NB4 (cell line): Measurements from ENCODE around the gene EFNB1.
A peak's percentile ranks its signal among the peaks of the same experiment; 100 is the strongest.

Experiments
- DNase-seq: peaks from one replicate; pipeline ENCODE4 v3.0.0; 2010; ENCODE audit warnings: low read depth
- H3K4me3 ChIP-seq: one replicate; pipeline ENCODE4 v1.5.1; 2011; ENCODE audit warnings: mild to moderate bottlenecking, low read depth, low read length, moderate library complexity
- MYC ChIP-seq: IDR thresholded peaks from 2 replicates; pipeline ENCODE4 v1.6.1; 2011; ENCODE audit warnings: low read depth, low read length
- POLR2A ChIP-seq: IDR thresholded peaks from 2 replicates; pipeline ENCODE4 v1.6.1; 2011; ENCODE audit warnings: mild to moderate bottlenecking; ENCODE audit not compliant: insufficient read length; ENCODE audit errors: extremely low read depth
- TF ChIP-seq, protein P1 (sequence below): IDR thresholded peaks from 2 replicates; pipeline ENCODE4 v1.6.1; 2011; ENCODE audit warnings: low read depth, low read length
- TF ChIP-seq, protein P2 (sequence below): IDR thresholded peaks from one replicate; pipeline ENCODE4 v1.5.1; 2012; ENCODE audit warnings: low read depth, low read length

EFNB1 gene

DNA sequence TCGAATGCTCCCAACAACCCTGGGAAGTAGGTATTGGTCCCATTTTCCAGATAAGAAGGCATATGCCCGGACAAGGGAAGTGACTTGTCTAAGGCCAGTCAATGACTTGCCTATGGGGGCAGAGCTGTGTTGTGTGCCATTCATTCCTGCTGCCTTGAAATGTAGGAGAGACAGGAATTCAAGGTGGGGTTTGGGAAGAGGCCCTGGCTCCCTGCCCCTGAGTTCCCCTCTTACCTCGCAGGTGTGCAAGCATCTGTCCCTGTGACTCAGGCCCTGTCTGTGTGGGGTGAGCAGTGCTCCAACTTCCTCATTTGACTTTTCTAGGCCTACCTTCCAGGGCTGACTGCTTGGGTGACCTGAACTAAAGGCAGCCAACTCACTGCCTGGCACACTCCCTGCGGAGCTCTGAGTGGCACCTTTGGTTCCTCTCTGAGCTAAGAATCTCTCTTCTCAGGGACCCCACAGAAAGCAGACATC, 5.1 kb downstream of the EFNB1 start:
- peak; percentile 28 for DNase-seq
- TF ChIP-seq MYC: no peak
- no peak overlapping the region for H3K4me3 ChIP-seq

GRCh38 chrX:68834371-68835103, 5.7 kb downstream of the EFNB1 start:
- DNase-seq: no peak
- TF ChIP-seq, protein P1, sequence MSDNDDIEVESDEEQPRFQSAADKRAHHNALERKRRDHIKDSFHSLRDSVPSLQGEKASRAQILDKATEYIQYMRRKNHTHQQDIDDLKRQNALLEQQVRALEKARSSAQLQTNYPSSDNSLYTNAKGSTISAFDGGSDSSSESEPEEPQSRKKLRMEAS: no peak
- TF ChIP-seq MYC: no peak
- TF ChIP-seq, protein P2, sequence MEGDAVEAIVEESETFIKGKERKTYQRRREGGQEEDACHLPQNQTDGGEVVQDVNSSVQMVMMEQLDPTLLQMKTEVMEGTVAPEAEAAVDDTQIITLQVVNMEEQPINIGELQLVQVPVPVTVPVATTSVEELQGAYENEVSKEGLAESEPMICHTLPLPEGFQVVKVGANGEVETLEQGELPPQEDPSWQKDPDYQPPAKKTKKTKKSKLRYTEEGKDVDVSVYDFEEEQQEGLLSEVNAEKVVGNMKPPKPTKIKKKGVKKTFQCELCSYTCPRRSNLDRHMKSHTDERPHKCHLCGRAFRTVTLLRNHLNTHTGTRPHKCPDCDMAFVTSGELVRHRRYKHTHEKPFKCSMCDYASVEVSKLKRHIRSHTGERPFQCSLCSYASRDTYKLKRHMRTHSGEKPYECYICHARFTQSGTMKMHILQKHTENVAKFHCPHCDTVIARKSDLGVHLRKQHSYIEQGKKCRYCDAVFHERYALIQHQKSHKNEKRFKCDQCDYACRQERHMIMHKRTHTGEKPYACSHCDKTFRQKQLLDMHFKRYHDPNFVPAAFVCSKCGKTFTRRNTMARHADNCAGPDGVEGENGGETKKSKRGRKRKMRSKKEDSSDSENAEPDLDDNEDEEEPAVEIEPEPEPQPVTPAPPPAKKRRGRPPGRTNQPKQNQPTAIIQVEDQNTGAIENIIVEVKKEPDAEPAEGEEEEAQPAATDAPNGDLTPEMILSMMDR: no peak
- TF ChIP-seq POLR2A: no peak
- H3K4me3 ChIP-seq: no peak overlapping the region

DNA sequence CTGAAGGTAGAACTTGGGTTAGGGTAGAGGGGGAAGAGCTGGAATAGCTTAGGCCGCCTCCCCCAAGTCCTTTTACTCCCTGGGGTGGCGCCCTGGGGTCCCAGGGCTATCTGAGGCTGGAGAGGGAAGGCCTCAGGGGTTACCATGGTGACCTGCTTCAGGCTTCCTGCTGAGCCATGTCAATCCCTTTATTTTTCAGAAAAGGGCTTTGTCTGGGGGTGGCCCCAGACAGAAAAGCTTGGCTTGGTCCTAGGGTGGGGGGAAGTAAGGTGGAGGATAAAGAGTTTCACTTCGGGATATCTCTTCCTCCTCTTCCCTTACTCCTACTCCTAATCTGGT, 6.3 kb downstream of the EFNB1 start:
- no peak for DNase-seq
- TF ChIP-seq POLR2A: no peak
- TF ChIP-seq, protein P1: no peak
- TF ChIP-seq MYC: no peak
- TF ChIP-seq, protein P2: no peak
- H3K4me3 ChIP-seq: no peak overlapping the region

- no peak for DNase-seq
- H3K4me3 ChIP-seq: no peak overlapping the region
- no peak for TF ChIP-seq POLR2A
- no peak for TF ChIP-seq MYC
- TF ChIP-seq, protein P1: no peak
- TF ChIP-seq, protein P2: no peak
Observed at GRCh38 chrX:68835468-68835867, 6.6 kb downstream of the EFNB1 start.

GRCh38 chrX:68837119-68837518, 8.3 kb downstream of the EFNB1 start:
- TF ChIP-seq, protein P1: no peak
- TF ChIP-seq MYC (no peak), POLR2A (no peak)
- TF ChIP-seq, protein P2: no peak
- DNase-seq: no peak
- H3K4me3 ChIP-seq: no peak overlapping the region

DNA sequence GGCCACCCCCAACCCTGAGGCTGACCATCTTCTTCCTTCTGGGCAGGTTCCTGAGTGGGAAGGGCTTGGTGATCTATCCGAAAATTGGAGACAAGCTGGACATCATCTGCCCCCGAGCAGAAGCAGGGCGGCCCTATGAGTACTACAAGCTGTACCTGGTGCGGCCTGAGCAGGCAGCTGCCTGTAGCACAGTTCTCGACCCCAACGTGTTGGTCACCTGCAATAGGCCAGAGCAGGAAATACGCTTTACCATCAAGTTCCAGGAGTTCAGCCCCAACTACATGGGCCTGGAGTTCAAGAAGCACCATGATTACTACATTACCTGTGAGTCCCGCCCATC, 9.7 kb downstream of the EFNB1 start:
- TF ChIP-seq POLR2A (no peak), MYC (no peak)
- TF ChIP-seq, protein P1: no peak
- TF ChIP-seq, protein P2: no peak
- H3K4me3 ChIP-seq: no peak overlapping the region
- no peak for DNase-seq
